ENCODE measurements around the gene RHOC.

The RHOC gene

GRCh38 chr1:112718691-112719418, 11.9 kb upstream of the RHOC start:
- Histone ChIP-seq H3K9me3 (ENCODE audit: severe bottlenecking) (no peaks in the 10 kb centered on the region), H3K27me3 (ENCODE audit: insufficient read depth, low read depth, severe bottlenecking) (peaks cover 11% of the 10 kb centered on the region), H3K27ac (no peak overlapping the region), H3K4me3 (ENCODE audit: low read depth, low read length) (no peak overlapping the region), H3K36me3 (no peaks in the 10 kb centered on the region)
- no peak for DNase-seq
- no peak for TF ChIP-seq CTCF (IDR thresholded peaks at IDR 0.05; ENCODE audit: low read depth, low read length)

- H3K4me3 ChIP-seq (ENCODE audit: low read depth, low read length), result no peak overlapping the region
- H3K27ac ChIP-seq, result no peak overlapping the region; the same call in 1 of the 2 replicates
- H3K9me3 ChIP-seq (ENCODE audit: severe bottlenecking), result no peaks in the 10 kb centered on the region
- no peaks in the 10 kb centered on the region for H3K36me3 ChIP-seq
- no peak for TF ChIP-seq CTCF (IDR thresholded peaks at IDR 0.05; ENCODE audit: low read depth, low read length)
- peak; percentile 44 for DNase-seq
- peaks cover 12% of the 10 kb centered on the region for H3K27me3 ChIP-seq (ENCODE audit: insufficient read depth, low read depth, severe bottlenecking)
These were observed 10.4 kb upstream of the RHOC start for GRCh38 chr1:112717263-112717873.

- Histone ChIP-seq H3K36me3 (no peaks in the 10 kb centered on the region), H3K27ac (no peak overlapping the region), H3K4me3 (ENCODE audit: low read depth, low read length) (peak overlapping the region; percentile 42), H3K27me3 (ENCODE audit: insufficient read depth, low read depth, severe bottlenecking) (peaks cover 12% of the 10 kb centered on the region), H3K9me3 (ENCODE audit: severe bottlenecking) (no peaks in the 10 kb centered on the region)
- peak; percentile 94 for TF ChIP-seq CTCF (IDR thresholded peaks at IDR 0.05; ENCODE audit: low read depth, low read length)
- peak; percentile 91 for DNase-seq
These were observed 9.3 kb upstream of the RHOC start for GRCh38 chr1:112716133-112716720.

GRCh38 chr1:112715264-112716053, 8.5 kb upstream of the RHOC start, which contains the start of gene PPM1J:
TSS of gene PPM1J (minus strand) at chr1:112715332. CDS start at chr1:112715301, 31 bp downstream.
- H3K27ac ChIP-seq, result no peak within 1 kb of the TSS
- no peaks in the 10 kb centered on the region for H3K36me3 ChIP-seq
- H3K9me3 ChIP-seq (ENCODE audit: severe bottlenecking), result no peaks in the 10 kb centered on the region
- TF ChIP-seq CTCF (IDR thresholded peaks at IDR 0.05; ENCODE audit: low read depth, low read length), result no peak
- peaks cover 12% of the 10 kb centered on the region for H3K27me3 ChIP-seq (ENCODE audit: insufficient read depth, low read depth, severe bottlenecking)
- H3K4me3 ChIP-seq (ENCODE audit: low read depth, low read length), result peak within 1 kb of the TSS; percentile 52
- DNase-seq, result peak; percentile 97

GRCh38 chr1:112714313-112715263, 7.7 kb upstream of the RHOC start:
- H3K9me3 ChIP-seq (ENCODE audit: severe bottlenecking), result no peaks in the 10 kb centered on the region
- H3K4me3 ChIP-seq (ENCODE audit: low read depth, low read length), result peak overlapping the region; percentile 52
- no peak overlapping the region for H3K27ac ChIP-seq
- TF ChIP-seq CTCF (IDR thresholded peaks at IDR 0.05; ENCODE audit: low read depth, low read length), result 0 out of 2 replicates have a peak, but pooled peaks have one; percentile 13
- DNase-seq, result no peak
- H3K27me3 ChIP-seq (ENCODE audit: insufficient read depth, low read depth, severe bottlenecking), result peaks cover 12% of the 10 kb centered on the region
- no peaks in the 10 kb centered on the region for H3K36me3 ChIP-seq
